ENCODE data around the gene SPATS2. TPM values are rescaled to one million over a fixed set of nuclear protein-coding genes. Genes with fewer than 3 reads are reported as not detected.
"Not testable (repeated sequence)": the region's sequence is repeated elsewhere in the genome, so short reads cannot be mapped to it uniquely, and the experiment has no call there.

SPATS2 gene
- total RNA-seq, 1 donor from 2014 or later: 16.2 TPM

DNA sequence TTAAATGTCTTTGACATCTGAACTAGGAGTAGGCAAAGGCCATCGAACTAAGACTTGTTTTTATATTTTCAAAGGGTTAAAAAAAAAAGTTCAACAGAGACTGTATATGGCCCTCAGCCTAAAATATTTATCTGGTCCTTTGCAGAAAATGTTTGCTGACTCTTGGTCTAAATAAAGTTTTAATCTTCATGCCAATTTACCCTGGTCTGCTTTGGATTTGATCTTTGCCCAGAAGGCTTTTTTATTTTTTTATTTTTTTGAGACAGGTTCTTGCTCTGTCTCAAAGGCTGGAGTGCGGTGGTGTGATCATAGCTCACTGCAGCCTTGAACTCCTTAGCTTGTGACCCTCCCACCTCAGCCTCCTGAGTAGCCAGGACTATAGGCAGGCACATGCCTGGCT lies 47.1 kb downstream of the SPATS2 start:
- H3K27ac Mint-ChIP-seq: no peak overlapping the region
- no peaks in the 10 kb centered on the region for H3K36me3 Mint-ChIP-seq (ENCODE audit: low read depth)
- no peaks in the 10 kb centered on the region for H3K9me3 Mint-ChIP-seq
- intact Hi-C loops (cut with micrococcal nuclease): no loop called here
- DNase-seq: no peak
- no peak overlapping the region for H3K4me3 Mint-ChIP-seq
- peaks cover 5% of the 10 kb centered on the region for H3K4me1 Mint-ChIP-seq
- no peaks in the 10 kb centered on the region for H3K27me3 Mint-ChIP-seq

DNA sequence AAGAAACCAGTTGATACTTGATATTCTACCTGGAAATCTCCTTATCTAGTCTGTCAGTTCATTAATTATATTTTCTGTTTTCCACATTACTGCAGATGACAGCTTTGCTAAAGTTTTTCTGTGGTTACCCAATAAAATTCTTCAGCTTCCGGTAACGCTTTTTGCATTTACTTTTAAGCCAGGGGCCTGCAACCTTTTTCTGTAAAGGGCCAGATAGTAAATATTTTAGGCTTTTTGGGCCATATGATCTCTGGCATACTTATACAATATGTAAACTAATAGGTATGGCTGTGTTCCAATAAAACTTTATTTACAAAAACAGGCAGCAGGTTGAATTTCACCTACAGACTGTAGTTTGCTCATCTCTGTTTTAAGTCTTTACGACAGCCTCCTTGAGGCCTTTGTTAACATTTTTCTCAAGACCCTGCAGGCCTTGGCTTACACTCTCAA lies 48.3 kb downstream of the SPATS2 start:
- Mint-ChIP-seq H3K4me1 (peaks cover 5% of the 10 kb centered on the region), H3K9me3 (no peaks in the 10 kb centered on the region), H3K27ac (no peak overlapping the region), H3K36me3 (ENCODE audit: low read depth) (no peaks in the 10 kb centered on the region), H3K27me3 (no peaks in the 10 kb centered on the region), H3K4me3 (no peak overlapping the region)
- intact Hi-C loops (cut with micrococcal nuclease): no loop called here
- DNase-seq: no peak

DNA sequence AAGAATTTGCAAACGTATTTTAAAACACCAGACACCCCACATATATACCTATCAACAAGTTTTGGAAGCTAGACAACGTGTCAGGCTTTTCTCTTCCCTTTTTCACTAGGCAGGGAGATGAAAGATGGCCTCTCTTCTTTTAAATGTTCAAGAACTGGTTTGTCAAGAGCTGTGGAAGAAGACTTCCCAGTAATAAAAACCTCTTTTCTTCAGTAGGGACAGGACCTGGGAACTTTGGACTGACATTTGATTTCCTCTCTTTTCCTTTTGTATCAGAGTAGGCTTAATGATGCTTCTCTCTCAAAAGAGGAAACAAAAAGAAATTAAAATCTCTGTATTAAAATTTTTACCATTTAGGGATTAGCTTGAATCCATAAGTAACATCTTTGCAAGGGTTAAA lies 49.6 kb downstream of the SPATS2 start:
- H3K4me3 Mint-ChIP-seq: no peak overlapping the region
- intact Hi-C loops (cut with micrococcal nuclease): no loop called here
- H3K36me3 Mint-ChIP-seq (ENCODE audit: low read depth): no peaks in the 10 kb centered on the region
- H3K27me3 Mint-ChIP-seq: no peaks in the 10 kb centered on the region
- no peak overlapping the region for H3K27ac Mint-ChIP-seq
- H3K9me3 Mint-ChIP-seq: no peaks in the 10 kb centered on the region
- H3K4me1 Mint-ChIP-seq: peaks cover 1% of the 10 kb centered on the region
- no peak for DNase-seq

DNA sequence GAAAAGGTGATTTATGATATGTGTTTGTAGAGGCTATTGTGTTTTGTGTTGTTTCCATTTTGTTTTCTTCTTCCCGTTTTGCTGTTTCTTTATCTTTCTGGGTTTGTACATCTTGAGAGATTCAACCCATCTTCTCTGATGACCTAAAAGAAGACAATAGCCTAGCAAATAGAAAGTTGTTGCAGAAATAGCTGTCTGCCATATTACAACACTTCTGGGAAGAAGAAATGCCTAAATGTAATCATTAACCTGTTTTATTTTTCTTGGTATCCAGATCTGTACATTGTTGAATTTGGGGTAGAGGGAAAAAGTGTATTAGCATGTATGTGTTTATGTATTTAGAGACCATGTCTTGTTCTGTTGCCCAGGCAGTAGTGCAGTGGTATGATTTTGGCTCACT lies 50.3 kb downstream of the SPATS2 start:
- H3K27ac Mint-ChIP-seq: no peak overlapping the region
- no peaks in the 10 kb centered on the region for H3K9me3 Mint-ChIP-seq
- no peak overlapping the region for H3K4me3 Mint-ChIP-seq
- intact Hi-C loops (cut with micrococcal nuclease): no loop called here
- no peaks in the 10 kb centered on the region for H3K36me3 Mint-ChIP-seq (ENCODE audit: low read depth)
- H3K27me3 Mint-ChIP-seq: no peaks in the 10 kb centered on the region
- DNase-seq: no peak
- H3K4me1 Mint-ChIP-seq: peaks cover 3% of the 10 kb centered on the region

DNA sequence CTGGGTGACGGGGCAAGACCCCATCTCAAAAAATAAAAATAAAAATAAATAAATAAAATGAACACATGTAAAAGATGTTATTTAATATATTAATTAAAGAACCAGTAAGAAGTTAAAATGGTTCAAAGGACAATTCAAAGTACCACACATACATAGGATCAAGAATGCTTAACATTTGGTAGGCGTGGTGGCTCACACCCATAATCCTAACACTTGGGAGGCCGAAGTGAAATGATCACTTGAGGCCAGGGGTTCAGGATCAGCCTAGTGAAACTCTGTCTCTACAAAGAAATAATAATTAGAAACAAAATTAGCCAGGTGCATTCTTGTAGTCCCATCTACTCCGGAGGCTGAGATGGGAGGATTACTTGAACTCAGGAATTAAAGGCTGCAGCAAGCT lies 53.3 kb downstream of the SPATS2 start:
- Mint-ChIP-seq H3K36me3 (ENCODE audit: low read depth) (no peaks in the 10 kb centered on the region), H3K27me3 (no peaks in the 10 kb centered on the region), H3K9me3 (no peaks in the 10 kb centered on the region), H3K4me1 (peaks cover 3% of the 10 kb centered on the region), H3K4me3 (no peak overlapping the region), H3K27ac (no peak overlapping the region)
- DNase-seq: no peak
- intact Hi-C loops (cut with micrococcal nuclease): no loop called here

DNA sequence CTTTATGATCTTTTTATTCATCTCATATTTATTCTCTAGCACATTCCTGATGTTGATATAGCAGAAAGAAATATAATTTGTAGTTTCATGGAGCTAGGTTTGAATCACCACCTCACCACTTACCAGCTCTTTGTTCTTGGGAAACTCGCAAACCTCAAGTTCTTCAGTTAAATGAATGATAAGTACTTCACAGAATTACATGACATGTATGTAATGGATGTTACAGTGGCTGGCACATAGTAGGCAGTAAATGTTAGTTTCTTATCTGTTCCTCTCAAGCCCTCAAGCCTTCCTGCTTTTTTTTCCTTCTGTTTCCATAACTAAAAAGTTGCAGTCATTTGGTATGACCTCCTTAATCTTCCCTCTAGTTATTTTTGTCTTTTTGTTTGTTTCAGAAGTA lies 54.9 kb downstream of the SPATS2 start:
- intact Hi-C loops (cut with micrococcal nuclease): no loop called here
- Mint-ChIP-seq H3K27me3 (no peaks in the 10 kb centered on the region), H3K4me3 (no peak overlapping the region), H3K36me3 (ENCODE audit: low read depth) (peaks cover 8% of the 10 kb centered on the region), H3K9me3 (no peaks in the 10 kb centered on the region), H3K4me1 (peaks cover 3% of the 10 kb centered on the region), H3K27ac (no peak overlapping the region)
- no peak for DNase-seq

DNA sequence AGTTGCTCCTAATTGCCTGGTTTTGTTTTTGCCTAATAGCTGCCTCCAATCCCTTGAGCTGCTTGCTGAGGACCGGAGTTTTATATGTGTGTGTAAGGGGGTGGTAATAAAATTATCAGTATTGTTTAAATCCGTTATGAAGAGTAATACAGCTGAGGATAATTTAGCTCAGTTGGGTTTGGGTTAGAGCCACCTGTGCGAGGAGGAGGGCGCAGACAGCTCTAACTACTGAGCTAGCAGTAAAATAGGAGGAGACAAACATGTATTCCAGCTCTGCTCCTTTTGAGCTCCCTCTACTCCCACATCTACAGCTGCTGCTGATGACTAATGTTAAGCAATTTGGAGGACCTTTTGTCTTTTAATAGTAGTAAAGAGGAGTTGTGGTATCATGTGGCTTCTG lies 61.5 kb downstream of the SPATS2 start:
- Mint-ChIP-seq H3K27ac (no peak overlapping the region), H3K27me3 (no peaks in the 10 kb centered on the region), H3K4me1 (peaks cover 2% of the 10 kb centered on the region), H3K36me3 (ENCODE audit: low read depth) (peaks cover 8% of the 10 kb centered on the region), H3K4me3 (no peak overlapping the region), H3K9me3 (no peaks in the 10 kb centered on the region)
- intact Hi-C loops (cut with micrococcal nuclease): no loop called here
- no peak for DNase-seq

DNA sequence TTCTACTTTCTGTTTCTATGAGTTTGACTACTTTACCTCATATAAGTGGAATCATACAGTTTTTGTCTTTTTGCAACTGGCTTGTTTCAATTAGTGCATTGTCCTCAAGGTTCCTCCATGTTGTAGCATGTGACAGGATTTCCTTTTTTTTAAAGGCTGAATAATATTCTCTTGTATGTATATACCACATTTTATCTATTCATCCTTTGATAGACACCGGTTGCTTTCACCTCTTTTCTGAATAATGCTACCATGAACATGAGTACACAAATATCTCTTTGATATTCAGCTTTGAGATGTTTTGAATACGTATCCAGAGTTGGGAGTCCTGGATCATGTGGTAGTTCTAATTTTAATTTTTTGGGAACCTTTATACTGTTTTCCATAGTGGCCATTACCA lies 65.4 kb downstream of the SPATS2 start:
- intact Hi-C loops (cut with micrococcal nuclease): no loop called here
- H3K4me3 Mint-ChIP-seq: no peak overlapping the region

DNA sequence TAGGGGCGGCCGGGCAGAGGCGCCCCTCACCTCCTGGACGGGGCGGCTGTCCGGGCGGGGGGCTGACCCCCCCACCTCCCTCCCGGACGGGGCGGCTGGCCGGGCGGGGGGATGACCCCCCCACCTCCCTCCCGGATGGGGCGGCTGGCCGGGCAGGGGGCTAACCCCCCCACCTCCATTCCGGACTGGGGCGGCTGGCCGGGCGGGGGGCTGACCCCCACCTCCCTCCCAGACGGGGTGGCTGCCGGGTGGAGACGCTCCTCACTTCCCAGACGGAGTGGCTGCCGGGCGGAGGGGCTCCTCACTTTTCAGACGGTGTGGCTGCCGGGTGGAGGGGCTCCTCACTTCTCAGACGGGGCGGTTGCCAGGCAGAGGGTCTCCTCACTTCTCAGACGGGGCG lies 69.5 kb downstream of the SPATS2 start:
- intact Hi-C loops (cut with micrococcal nuclease); DNase-seq; H3K4me3 Mint-ChIP-seq; H3K9me3 Mint-ChIP-seq; H3K27ac Mint-ChIP-seq; H3K4me1 Mint-ChIP-seq; H3K36me3 Mint-ChIP-seq (ENCODE audit: low read depth); H3K27me3 Mint-ChIP-seq: not testable (repeated sequence)

More for the DNA sequence above, 65.4 kb downstream of the SPATS2 start:
- no peaks in the 10 kb centered on the region for H3K27me3 Mint-ChIP-seq
- DNase-seq: no peak
- no peaks in the 10 kb centered on the region for H3K36me3 Mint-ChIP-seq (ENCODE audit: low read depth)
- no peaks in the 10 kb centered on the region for H3K9me3 Mint-ChIP-seq
- H3K27ac Mint-ChIP-seq: no peak overlapping the region
- H3K4me1 Mint-ChIP-seq: peaks cover 2% of the 10 kb centered on the region

DNA sequence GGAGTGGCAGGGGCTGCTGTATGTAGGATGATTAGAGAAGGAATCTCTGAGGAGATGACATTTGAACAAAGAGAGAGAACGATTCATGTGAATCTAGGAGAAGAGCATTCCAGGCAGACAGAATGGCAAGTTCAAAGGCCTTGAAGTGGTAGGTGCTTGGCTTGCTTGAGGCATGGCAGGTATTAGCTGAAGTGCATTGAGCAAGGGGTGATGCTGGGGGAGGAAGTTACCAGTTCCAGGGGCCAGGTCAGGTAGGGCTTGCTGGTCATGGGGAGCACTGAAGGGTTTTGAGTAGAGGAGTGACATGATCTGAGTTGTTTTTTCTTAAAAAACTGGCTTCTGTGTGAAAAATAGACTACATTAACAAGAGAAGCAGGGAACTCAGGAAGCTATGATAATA lies 71.8 kb downstream of the SPATS2 start:
- H3K36me3 Mint-ChIP-seq (ENCODE audit: low read depth): peaks cover 1% of the 10 kb centered on the region
- no peaks in the 10 kb centered on the region for H3K9me3 Mint-ChIP-seq
- no peaks in the 10 kb centered on the region for H3K27me3 Mint-ChIP-seq
- peaks cover 2% of the 10 kb centered on the region for H3K4me1 Mint-ChIP-seq
- intact Hi-C loops (cut with micrococcal nuclease): no loop called here
- no peak overlapping the region for H3K27ac Mint-ChIP-seq
- no peak for DNase-seq
- no peak overlapping the region for H3K4me3 Mint-ChIP-seq

DNA sequence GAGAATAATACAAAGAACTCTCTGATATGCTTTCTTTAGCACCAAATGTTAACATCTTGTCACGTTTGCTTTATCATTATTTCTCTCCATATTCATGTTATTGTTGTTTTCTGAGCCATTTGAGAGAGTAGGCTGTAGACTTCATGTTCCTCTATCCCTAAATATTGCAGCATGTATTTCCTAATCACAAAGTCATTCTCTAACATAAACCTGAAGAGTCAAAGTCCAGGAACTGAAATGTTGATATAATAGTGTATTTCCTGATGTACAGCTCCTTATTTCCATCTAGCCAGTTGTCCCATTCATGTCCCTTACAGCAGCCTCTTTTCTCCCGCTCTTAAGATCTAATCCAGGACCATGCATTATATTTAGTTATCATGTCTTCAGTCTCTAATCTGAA lies 72.8 kb downstream of the SPATS2 start:
- H3K4me3 Mint-ChIP-seq: no peak overlapping the region
- intact Hi-C loops (cut with micrococcal nuclease): no loop called here
- no peak overlapping the region for H3K27ac Mint-ChIP-seq
- peaks cover 2% of the 10 kb centered on the region for H3K4me1 Mint-ChIP-seq
- H3K36me3 Mint-ChIP-seq (ENCODE audit: low read depth): peaks cover 1% of the 10 kb centered on the region
- DNase-seq: no peak
- H3K27me3 Mint-ChIP-seq: no peaks in the 10 kb centered on the region
- no peaks in the 10 kb centered on the region for H3K9me3 Mint-ChIP-seq

DNA sequence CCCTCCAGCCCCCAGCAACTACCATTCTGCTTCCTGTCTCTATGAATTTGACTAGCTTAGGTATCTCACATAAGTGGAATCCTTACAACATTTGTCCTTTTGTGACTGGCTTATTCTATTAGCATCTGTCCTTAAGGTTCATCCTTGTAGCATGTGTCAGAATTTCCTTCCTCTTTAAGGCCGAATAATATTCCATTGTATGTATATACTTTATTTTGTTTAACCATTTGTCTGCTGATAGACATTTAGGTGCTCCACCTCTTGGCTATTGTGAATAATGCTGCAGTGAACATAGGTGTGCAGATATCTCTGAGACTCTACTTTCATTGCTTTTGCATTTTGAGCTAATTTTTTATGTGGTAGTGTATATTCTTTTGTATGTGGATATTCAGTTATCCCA lies 75.7 kb downstream of the SPATS2 start:
- Mint-ChIP-seq H3K36me3 (ENCODE audit: low read depth) (peaks cover 1% of the 10 kb centered on the region), H3K27me3 (no peaks in the 10 kb centered on the region), H3K27ac (no peak overlapping the region), H3K9me3 (no peaks in the 10 kb centered on the region), H3K4me3 (no peak overlapping the region), H3K4me1 (peaks cover 2% of the 10 kb centered on the region)
- intact Hi-C loops (cut with micrococcal nuclease): no loop called here
- no peak for DNase-seq

DNA sequence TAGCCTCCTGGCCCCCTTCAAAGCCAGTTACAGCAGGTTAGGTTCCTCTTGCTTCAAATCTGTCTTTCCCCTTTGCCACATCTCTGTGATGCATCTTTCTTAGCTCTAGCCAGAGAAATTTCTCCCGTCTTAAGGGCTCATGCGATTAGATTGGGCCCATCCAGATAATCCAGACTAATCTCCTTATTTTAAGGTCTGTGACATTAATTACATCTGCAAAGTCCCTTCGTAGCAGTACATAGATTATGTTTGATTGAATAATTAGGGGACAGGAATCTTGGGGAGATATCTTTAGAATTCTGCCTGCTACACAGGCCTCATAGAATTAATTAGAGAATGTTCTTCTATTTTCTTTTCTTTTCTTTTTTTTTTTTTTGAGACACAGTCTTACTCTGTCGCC lies 79.3 kb downstream of the SPATS2 start:
- H3K36me3 Mint-ChIP-seq (ENCODE audit: low read depth): peaks cover 6% of the 10 kb centered on the region
- H3K9me3 Mint-ChIP-seq: no peaks in the 10 kb centered on the region
- no peak overlapping the region for H3K4me3 Mint-ChIP-seq
- no peak overlapping the region for H3K27ac Mint-ChIP-seq
- H3K27me3 Mint-ChIP-seq: no peaks in the 10 kb centered on the region
- no peak for DNase-seq
- intact Hi-C loops (cut with micrococcal nuclease): no loop called here
- H3K4me1 Mint-ChIP-seq: peaks cover 6% of the 10 kb centered on the region

DNA sequence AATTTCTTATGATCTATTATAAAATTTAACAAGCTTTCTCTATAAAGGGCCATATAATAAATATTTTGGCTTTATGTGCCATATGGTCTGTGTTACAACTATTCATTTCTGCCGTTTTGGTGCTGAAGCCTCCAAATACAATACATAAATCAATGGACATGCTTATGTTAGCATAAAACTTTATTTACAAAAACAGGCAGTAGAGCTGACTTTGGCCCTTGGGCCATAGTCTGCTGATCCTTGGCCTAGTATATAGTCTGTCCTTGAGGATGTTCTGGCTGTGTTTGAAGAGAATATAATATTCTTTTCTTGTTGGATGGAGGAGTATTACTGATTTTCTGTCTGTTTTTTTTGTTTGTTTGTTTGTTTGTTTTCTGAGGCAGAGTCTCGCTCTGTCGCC lies 81.6 kb downstream of the SPATS2 start:
- no peak for DNase-seq
- Mint-ChIP-seq H3K27me3 (no peaks in the 10 kb centered on the region), H3K4me1 (peaks cover 9% of the 10 kb centered on the region), H3K27ac (no peak overlapping the region), H3K9me3 (no peaks in the 10 kb centered on the region), H3K4me3 (no peak overlapping the region), H3K36me3 (ENCODE audit: low read depth) (peaks cover 9% of the 10 kb centered on the region)
- intact Hi-C loops (cut with micrococcal nuclease): no loop called here

DNA sequence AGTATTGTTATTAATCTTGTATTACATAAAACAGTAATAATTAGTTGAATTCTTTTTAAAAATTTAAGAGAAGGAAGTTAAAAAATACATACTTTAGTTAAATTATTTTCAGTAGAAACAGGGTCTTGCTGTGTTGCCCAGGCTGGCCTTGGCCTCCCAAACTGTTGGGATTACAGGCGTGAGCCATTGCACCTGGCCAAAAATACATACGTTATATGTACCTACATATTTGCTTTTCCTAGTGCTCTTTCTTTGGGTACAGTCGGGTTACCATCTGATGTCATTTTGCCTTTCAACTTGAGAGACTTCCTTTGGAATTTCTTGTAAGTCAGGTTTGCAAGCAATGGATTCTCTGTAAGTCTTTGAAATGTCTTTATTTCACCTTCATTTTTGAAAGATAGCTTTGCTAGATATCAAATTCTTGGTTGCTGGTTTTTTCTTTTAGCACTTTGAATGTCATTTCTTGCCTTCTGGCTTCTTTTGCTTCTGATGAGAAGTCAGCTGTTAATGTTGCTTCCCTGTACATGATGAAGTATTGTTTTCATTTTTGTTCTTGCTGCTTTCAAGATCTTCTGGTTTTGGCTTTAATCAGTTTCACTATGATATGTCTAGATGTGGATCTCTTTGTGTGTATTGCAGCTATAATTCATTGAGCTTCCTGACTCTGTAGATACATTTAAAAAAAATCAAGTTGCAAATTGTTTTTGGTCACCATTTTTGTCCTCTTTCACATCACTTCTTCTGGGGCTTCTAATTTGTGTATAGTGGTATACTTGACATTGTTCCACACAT lies 84.4 kb downstream of the SPATS2 start:
- Mint-ChIP-seq H3K27ac (peak overlapping the region; percentile 86), H3K4me3 (peak overlapping the region; percentile 51), H3K27me3 (no peaks in the 10 kb centered on the region), H3K9me3 (no peaks in the 10 kb centered on the region), H3K36me3 (ENCODE audit: low read depth) (peaks cover 9% of the 10 kb centered on the region), H3K4me1 (peaks cover 14% of the 10 kb centered on the region)
- no peak for DNase-seq
- intact Hi-C loops (cut with micrococcal nuclease): loop anchor here (1.0 kb wide), 1 partner anchor 84 kb away; the partner anchor contains the start of gene SPATS2

All from activated CD4-positive, alpha-beta T cell treated with anti-CD3 and anti-CD28 coated beads, Interleukin-2, amount 10 ng/mL, durations not matched to agents 24 days and 14 days (primary cell).